ENCODE data around the gene MUC5AC.

Gene MUC5AC

GRCh38 chr11:1160231-1161101, 2.7 kb downstream of the MUC5AC start:
- no peaks in the 10 kb centered on the region for H3K36me3 ChIP-seq (replicated peaks)
- DNase-seq, result no peak
- no peak overlapping the region for H3K4me3 ChIP-seq (ENCODE audit: low read depth, low read length)
- no peak for TF ChIP-seq CTCF (IDR thresholded peaks at IDR 0.05; ENCODE audit: low read depth, low read length, missing control alignments)
- H3K27me3 ChIP-seq (replicated peaks), result no peaks in the 10 kb centered on the region
- in situ Hi-C loops (cut with HindIII; ENCODE audit: low pct_ligation_motif_present, low sequenced_read_pairs), result no loop called here
- no peak overlapping the region for H3K27ac ChIP-seq

GRCh38 chr11:1161410-1162137, 3.8 kb downstream of the MUC5AC start:
- H3K4me3 ChIP-seq (ENCODE audit: low read depth, low read length), result no peak overlapping the region
- H3K27me3 ChIP-seq (replicated peaks), result no peaks in the 10 kb centered on the region
- no peak for TF ChIP-seq CTCF (IDR thresholded peaks at IDR 0.05; ENCODE audit: low read depth, low read length, missing control alignments)
- no peaks in the 10 kb centered on the region for H3K36me3 ChIP-seq (replicated peaks)
- DNase-seq, result no peak
- in situ Hi-C loops (cut with HindIII; ENCODE audit: low pct_ligation_motif_present, low sequenced_read_pairs), result no loop called here
- H3K27ac ChIP-seq, result no peak overlapping the region

- Histone ChIP-seq H3K4me3 (ENCODE audit: low read depth, low read length) (no peak overlapping the region), H3K27me3 (replicated peaks) (no peaks in the 10 kb centered on the region), H3K36me3 (replicated peaks) (no peaks in the 10 kb centered on the region), H3K27ac (no peak overlapping the region)
- no peak for TF ChIP-seq CTCF (IDR thresholded peaks at IDR 0.05; ENCODE audit: low read depth, low read length, missing control alignments)
- no peak for DNase-seq
- in situ Hi-C loops (cut with HindIII; ENCODE audit: low pct_ligation_motif_present, low sequenced_read_pairs), result no loop called here
Observed at GRCh38 chr11:1162138-1162475, 4.4 kb downstream of the MUC5AC start.

GRCh38 chr11:1162491-1163311, 4.9 kb downstream of the MUC5AC start:
- in situ Hi-C loops (cut with HindIII; ENCODE audit: low pct_ligation_motif_present, low sequenced_read_pairs), result no loop called here
- no peaks in the 10 kb centered on the region for H3K27me3 ChIP-seq (replicated peaks)
- no peak for DNase-seq
- no peak for TF ChIP-seq CTCF (IDR thresholded peaks at IDR 0.05; ENCODE audit: low read depth, low read length, missing control alignments)
- H3K27ac ChIP-seq, result no peak overlapping the region
- H3K36me3 ChIP-seq (replicated peaks), result no peaks in the 10 kb centered on the region
- H3K4me3 ChIP-seq (ENCODE audit: low read depth, low read length), result no peak overlapping the region

GRCh38 chr11:1163321-1163910, 5.7 kb downstream of the MUC5AC start:
- no peak for TF ChIP-seq CTCF (IDR thresholded peaks at IDR 0.05; ENCODE audit: low read depth, low read length, missing control alignments)
- Histone ChIP-seq H3K36me3 (replicated peaks) (no peaks in the 10 kb centered on the region), H3K4me3 (ENCODE audit: low read depth, low read length) (no peak overlapping the region), H3K27me3 (replicated peaks) (no peaks in the 10 kb centered on the region), H3K27ac (no peak overlapping the region)
- in situ Hi-C loops (cut with HindIII; ENCODE audit: low pct_ligation_motif_present, low sequenced_read_pairs), result no loop called here
- DNase-seq, result no peak

Data from brain microvascular endothelial cell (primary cell).